Keratinocyte (primary cell): ENCODE measurements around the gene TMEM61. TPM values are rescaled to one million over a fixed set of nuclear protein-coding genes. Genes with fewer than 3 reads are reported as not detected.
A peak's percentile ranks its signal among the peaks of the same experiment; 100 is the strongest.

Experiments used
- DNase-seq: peaks from one replicate; pipeline ENCODE4 v3.0.0-alpha.2; 2011; ENCODE audit warnings: low read depth, missing footprints, low spot score
- FAIRE-seq: peaks from 2 replicates; lab custom pipeline; 2011; peaks lifted over from hg19 to GRCh38; lab: Jason Lieb, UNC
- H2AFZ ChIP-seq: 2 replicates; pipeline ENCODE4 v1.6.0; 2012; ENCODE audit warnings: low read length, control low read depth, inconsistent platforms; ENCODE audit not compliant: control insufficient read depth
- H3K27ac ChIP-seq: 2 replicates; pipeline ENCODE4 v1.5.1; 2011; ENCODE audit warnings: low read length; ENCODE audit not compliant: control insufficient read depth, insufficient read depth
- H3K27me3 ChIP-seq: 3 replicates; pipeline ENCODE4 v1.6.0; 2011; ENCODE audit warnings: low read length; ENCODE audit not compliant: control insufficient read depth, insufficient read depth; ENCODE audit errors: extremely low read depth
- H3K36me3 ChIP-seq, 2 experiments: 2 replicates in 1 of 2; 3 replicates in 1 of 2; pipeline ENCODE4 v1.5.1; 2011; ENCODE audit warnings: low read length in 2 of 2, mild to moderate bottlenecking in 1 of 2; ENCODE audit not compliant: control insufficient read depth in 2 of 2, insufficient read depth in 2 of 2; ENCODE audit errors: extremely low read depth in 1 of 2
- H3K4me1 ChIP-seq: 3 replicates; pipeline ENCODE4 v1.5.1; 2011; ENCODE audit warnings: low read length; ENCODE audit not compliant: control insufficient read depth, insufficient read depth; ENCODE audit errors: extremely low read depth
- H3K4me2 ChIP-seq: 3 replicates; pipeline ENCODE4 v1.6.0; 2011; ENCODE audit warnings: low read depth, low read length; ENCODE audit not compliant: control insufficient read depth, insufficient read depth; ENCODE audit errors: extremely low read depth
- H3K4me3 ChIP-seq, 3 experiments: fragments of 200-600 bp in 1 of 3; sonication (generic) in 1 of 3; 2 replicates in 2 of 3; 3 replicates in 1 of 3; pipeline ENCODE4 v1.5.1; 2011 to 2016; ENCODE audit warnings: low read length in 3 of 3, mild to moderate bottlenecking in 3 of 3, control low read depth in 2 of 3, inconsistent platforms in 1 of 3, low read depth in 1 of 3, mixed read lengths in 1 of 3, mixed run types in 1 of 3, moderate library complexity in 1 of 3; ENCODE audit not compliant: control insufficient read depth in 2 of 3, insufficient read depth in 2 of 3; ENCODE audit errors: extremely low read depth in 1 of 3
- H3K79me2 ChIP-seq: 2 replicates; pipeline ENCODE4 v1.6.0; 2012; ENCODE audit warnings: low read length; ENCODE audit not compliant: control insufficient read depth, insufficient read depth
- H3K9ac ChIP-seq: 3 replicates; pipeline ENCODE4 v1.6.0; 2011; ENCODE audit warnings: low read length; ENCODE audit not compliant: control insufficient read depth, insufficient read depth; ENCODE audit errors: extremely low read depth
- H3K9me1 ChIP-seq: 3 replicates; pipeline ENCODE4 v1.6.0; 2011; ENCODE audit warnings: low read length; ENCODE audit not compliant: control insufficient read depth, insufficient read depth; ENCODE audit errors: extremely low read depth
- H3K9me3 ChIP-seq: 2 replicates; pipeline ENCODE4 v1.5.1; 2012; ENCODE audit warnings: low read depth, low read length; ENCODE audit not compliant: control insufficient read depth
- H4K20me1 ChIP-seq: 3 replicates; pipeline ENCODE4 v1.6.0; 2011; ENCODE audit warnings: low read length; ENCODE audit not compliant: control insufficient read depth, insufficient read depth; ENCODE audit errors: extremely low read depth
- CTCF ChIP-seq, 3 experiments: IDR thresholded peaks in 1 of 3; conservative IDR thresholded peaks in 1 of 3; optimal IDR thresholded peaks in 1 of 3; 2 replicates in 2 of 3; 3 replicates in 1 of 3; pipeline versions ENCODE3 to v1.5.1; 2011; ENCODE audit warnings: low read length in 3 of 3, mild to moderate bottlenecking in 3 of 3, moderate library complexity in 2 of 3, control low read depth in 1 of 3, inconsistent platforms in 1 of 3; ENCODE audit not compliant: insufficient read depth in 2 of 3; ENCODE audit errors: extremely low read depth in 1 of 3
- EZH2 ChIP-seq: IDR thresholded peaks from one replicate; pipeline ENCODE4 v1.6.1; 2012; ENCODE audit warnings: inconsistent platforms, mild to moderate bottlenecking, low read length, moderate library complexity
- dilution Hi-C: fragments of 300-500 bp; cut with MboI; formaldehyde crosslinking; loops from one replicate; pipeline ENCODE4 v1.7.0; 2020; ENCODE audit warnings: low sequenced_read_pairs; ENCODE audit not compliant: extremely low pct_ligation_motif_present
- polyA plus RNA-seq, 5 experiments: library from polyadenylated mRNA; depleted of rRNA in 3 of 5; stranded (reverse) in 3 of 5; stranded (forward) in 1 of 5; unstranded in 1 of 5; fragments of >200 nt; gene quantifications; 1 replicate in 1 of 5; 2 replicates in 3 of 5; 3 replicates in 1 of 5; pipeline versions ENCODE4 v1.2.1 to v1.2.3, GENCODE V29; 2011 to 2012; ENCODE audit warnings: missing spikeins in 2 of 5, low read depth in 1 of 5, low replicate concordance in 1 of 5

TMEM61 gene
- polyA plus RNA-seq, 1 donor (not counting 4 experiments of a cell fraction or from before 2014, with no cell fraction given), result 1.0 TPM

GRCh38 chr1:55039342-55040082 is 59.1 kb downstream of the TMEM61 start, which contains the start of gene PCSK9:
PCSK9 (plus strand) TSS chr1:55039548; CDS start chr1:55039838, 290 bp downstream.
- FAIRE-seq, result peak; percentile 92
- H3K27ac ChIP-seq, result peak within 1 kb of the TSS; percentile 77
- H3K9me1 ChIP-seq, result no peaks in the 10 kb centered on the region
- peak within 1 kb of the TSS; percentile 79 to 84 (median 81) for H3K4me3 ChIP-seq
- no peaks in the 10 kb centered on the region for H3K9me3 ChIP-seq
- H4K20me1 ChIP-seq, result peaks cover 34% of the 10 kb centered on the region
- no peaks in the 10 kb centered on the region for H3K27me3 ChIP-seq
- TF ChIP-seq CTCF (optimal IDR thresholded peaks at IDR 0.05 in 1 of 3, IDR thresholded peaks at IDR 0.05 in 1 of 3, conservative IDR thresholded peaks at IDR 0.05 in 1 of 3; ENCODE audit: extremely low read depth in 1 of 3, insufficient read depth in 2 of 3, low read length in 3 of 3), result no peak
- peaks cover 57% of the 10 kb centered on the region for H3K79me2 ChIP-seq
- peak; percentile 73 for DNase-seq
- H2AFZ ChIP-seq, result peak within 1 kb of the TSS; percentile 46
- H3K4me1 ChIP-seq, result peaks cover 43% of the 10 kb centered on the region
- peak within 1 kb of the TSS; percentile 67 for H3K4me2 ChIP-seq
- H3K36me3 ChIP-seq, result peaks cover 7% of the 10 kb centered on the region in 2 experiments
- peak within 1 kb of the TSS; percentile 81 for H3K9ac ChIP-seq
- dilution Hi-C loops, result no loop called here

GRCh38 chr1:55040083-55040932 is 59.9 kb downstream of the TMEM61 start:
- dilution Hi-C loops, result no loop called here
- peaks cover 64% of the 10 kb centered on the region for H3K79me2 ChIP-seq
- TF ChIP-seq CTCF (optimal IDR thresholded peaks at IDR 0.05 in 1 of 3, IDR thresholded peaks at IDR 0.05 in 1 of 3, conservative IDR thresholded peaks at IDR 0.05 in 1 of 3; ENCODE audit: extremely low read depth in 1 of 3, insufficient read depth in 2 of 3, low read length in 3 of 3) (no peak), EZH2 (no peak)

More at GRCh38 chr1:55040083-55040932, 59.9 kb downstream of the TMEM61 start:
- Histone ChIP-seq H4K20me1 (peaks cover 39% of the 10 kb centered on the region), H3K9ac (peak overlapping the region; percentile 81), H3K9me3 (no peaks in the 10 kb centered on the region), H3K4me3 (peak overlapping the region; percentile 79 to 84 (median 81)), H3K27me3 (no peaks in the 10 kb centered on the region), H3K27ac (peak overlapping the region; percentile 77), H3K4me2 (peak overlapping the region; percentile 67), H3K4me1 (peaks cover 43% of the 10 kb centered on the region), H3K9me1 (no peaks in the 10 kb centered on the region), H2AFZ (peak overlapping the region; percentile 8), H3K36me3 (peaks cover 11 to 14% of the 10 kb centered on the region in 2 experiments)
- DNase-seq (no peak), FAIRE-seq (no peak)
